HuH-7.5 (cell line): ENCODE measurements around the gene CXCL3.
"Not testable (repeated sequence)": the region's sequence is repeated elsewhere in the genome, so short reads cannot be mapped to it uniquely, and the experiment has no call there.

Experiments used
- DNase-seq: peaks from one replicate; pipeline ENCODE4 v3.0.0; 2011; ENCODE audit warnings: low spot score

CXCL3 gene

DNA sequence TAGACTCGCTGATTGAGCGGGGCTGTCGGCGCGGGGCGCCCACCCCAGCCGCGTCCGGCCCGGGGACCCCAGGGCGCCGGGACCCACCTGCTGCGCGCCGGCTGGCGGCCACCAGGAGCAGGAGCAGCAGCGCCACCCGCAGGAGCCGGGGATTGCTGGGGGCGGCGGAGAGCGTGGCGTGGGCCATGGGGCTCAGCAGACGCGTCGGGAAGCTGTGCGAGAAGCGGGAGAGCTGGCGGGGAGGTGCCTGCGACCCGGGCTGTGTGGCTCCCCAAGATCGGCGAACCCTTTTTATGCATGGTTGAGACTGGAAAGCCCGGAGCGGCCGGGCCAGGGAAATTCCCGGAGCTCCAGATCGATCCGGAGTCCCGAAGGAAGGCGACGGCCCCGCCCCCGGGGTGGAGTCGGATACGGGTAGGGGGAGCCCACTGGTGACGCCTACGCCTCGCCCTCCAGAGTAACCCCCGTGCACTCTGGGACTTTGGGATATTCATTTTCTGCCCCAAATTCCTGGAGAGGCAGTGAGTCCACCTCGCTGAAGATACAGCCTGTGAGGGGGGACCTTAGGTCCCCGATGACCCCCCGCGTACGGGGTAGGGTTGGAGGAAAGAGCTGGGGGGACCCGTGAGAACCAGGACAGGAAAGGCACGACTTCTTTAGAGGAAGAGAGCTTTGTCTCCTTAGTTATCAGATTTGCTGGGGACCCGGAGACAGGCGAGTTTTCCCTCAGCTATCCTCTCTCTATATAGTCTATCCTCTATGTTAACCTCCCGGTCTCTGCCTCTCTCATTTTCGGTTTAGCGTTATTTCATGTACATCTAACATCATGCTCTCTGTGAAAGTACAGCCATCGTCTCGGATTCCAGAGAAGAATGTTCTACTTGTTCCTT, at the start of gene CXCL3:
CXCL3 (minus strand) TSS at position 265 of the 890 bp plus-strand sequence; CDS start at position 187, 78 bp downstream.
- DNase-seq, result peak; percentile 19

DNA sequence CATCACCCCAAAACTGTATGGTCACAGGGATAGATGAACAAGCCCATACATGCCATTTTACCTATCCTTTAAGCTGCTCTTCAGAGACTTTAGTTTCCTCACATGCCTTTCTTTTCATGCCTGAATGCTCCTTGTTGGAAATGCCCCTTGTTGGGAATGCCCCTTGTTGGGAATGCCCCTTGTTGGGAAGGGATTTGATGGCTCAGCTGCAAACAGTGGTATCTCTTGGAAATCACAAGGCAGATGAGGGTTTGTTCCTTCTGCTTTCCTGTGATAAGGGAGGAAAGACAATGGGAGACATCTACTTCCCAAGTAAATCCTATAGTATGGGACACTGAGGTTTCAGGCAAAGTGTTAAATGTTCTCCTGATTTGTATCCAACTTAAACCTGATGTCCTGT, 49.0 kb upstream of the CXCL3 start:
- no peak for DNase-seq

DNA sequence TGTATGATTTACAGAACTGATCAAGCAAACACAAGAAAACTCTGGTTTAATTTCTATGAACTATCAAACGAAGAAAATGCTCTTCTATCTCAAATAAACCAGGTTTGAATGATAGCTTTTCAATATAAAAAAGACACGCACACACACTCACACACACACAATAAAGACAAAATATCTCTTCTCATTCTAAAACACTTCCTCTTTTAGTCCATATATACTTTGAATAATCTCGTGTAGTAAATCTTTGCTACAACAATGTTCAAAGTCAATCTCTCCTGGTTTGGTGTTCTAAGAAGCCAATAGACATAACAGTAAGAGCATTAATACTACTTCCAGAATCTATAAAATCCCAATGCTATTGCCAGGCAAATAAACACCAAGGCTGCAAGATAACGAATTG, 47.2 kb upstream of the CXCL3 start:
- no peak for DNase-seq

DNA sequence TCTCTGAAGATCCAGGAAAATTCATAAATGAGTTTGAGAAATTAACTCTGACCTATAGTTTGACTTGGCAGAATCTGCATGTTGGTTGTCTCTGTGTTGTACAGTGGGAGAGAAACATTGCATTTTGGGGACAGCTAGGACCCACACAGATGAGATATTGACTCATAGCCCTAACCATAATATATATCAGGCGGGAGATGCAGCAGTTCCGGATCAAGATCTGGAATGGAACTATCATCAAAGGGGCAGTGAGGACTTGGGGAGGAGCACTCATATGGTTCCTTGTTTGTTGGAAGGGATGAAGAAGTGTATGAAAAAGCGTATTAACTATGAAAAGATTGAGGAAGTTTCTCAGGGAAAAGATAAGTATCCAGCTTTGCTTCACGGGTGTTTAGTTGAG, 46.5 kb upstream of the CXCL3 start:
- DNase-seq, result no peak

GRCh38 chr4:74083546-74083945, 45.1 kb upstream of the CXCL3 start:
- no peak for DNase-seq

GRCh38 chr4:74081035-74081434, 42.5 kb upstream of the CXCL3 start:
- no peak for DNase-seq

- not testable (repeated sequence) for DNase-seq
Observed at GRCh38 chr4:74080351-74080750, 41.9 kb upstream of the CXCL3 start.

GRCh38 chr4:74079024-74079423, 40.5 kb upstream of the CXCL3 start:
- DNase-seq, result not testable (repeated sequence)

DNA sequence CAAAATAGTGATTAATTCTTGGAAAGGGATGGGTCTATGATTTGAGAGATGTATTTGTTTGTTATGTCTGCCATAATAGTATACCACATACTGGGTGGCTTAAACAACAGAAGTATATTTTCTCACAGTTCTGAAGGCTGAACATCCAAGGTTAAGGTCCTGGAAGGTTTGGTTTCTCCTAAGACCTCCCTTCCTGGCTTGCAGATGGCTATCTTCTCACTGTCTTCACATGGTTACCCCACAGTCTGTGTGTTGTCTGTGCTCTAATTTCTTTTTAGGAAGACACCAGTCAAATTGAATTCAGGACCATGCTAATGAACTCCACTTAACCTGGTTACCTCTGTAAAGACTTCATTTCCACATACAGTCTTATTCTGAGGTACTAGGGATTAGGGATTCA, 34.9 kb upstream of the CXCL3 start:
- no peak for DNase-seq

DNA sequence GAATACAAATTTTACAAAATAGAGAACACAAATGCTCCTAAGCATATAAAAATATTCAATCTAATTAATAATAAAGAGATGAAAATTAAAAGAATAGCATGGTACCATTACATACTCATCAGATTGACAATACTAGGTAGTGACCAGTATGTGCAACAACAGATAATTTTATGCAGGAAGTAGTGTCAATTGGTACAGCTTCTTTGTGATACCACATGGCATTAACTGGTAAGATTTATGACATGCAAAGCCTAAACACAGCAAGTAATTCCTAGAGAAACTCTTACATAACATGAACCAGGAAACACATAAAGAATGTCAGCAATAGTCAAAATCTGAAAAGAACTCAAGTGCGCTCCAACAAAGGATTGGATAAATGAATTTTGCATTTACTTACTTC, 34.2 kb upstream of the CXCL3 start:
- DNase-seq, result no peak

DNA sequence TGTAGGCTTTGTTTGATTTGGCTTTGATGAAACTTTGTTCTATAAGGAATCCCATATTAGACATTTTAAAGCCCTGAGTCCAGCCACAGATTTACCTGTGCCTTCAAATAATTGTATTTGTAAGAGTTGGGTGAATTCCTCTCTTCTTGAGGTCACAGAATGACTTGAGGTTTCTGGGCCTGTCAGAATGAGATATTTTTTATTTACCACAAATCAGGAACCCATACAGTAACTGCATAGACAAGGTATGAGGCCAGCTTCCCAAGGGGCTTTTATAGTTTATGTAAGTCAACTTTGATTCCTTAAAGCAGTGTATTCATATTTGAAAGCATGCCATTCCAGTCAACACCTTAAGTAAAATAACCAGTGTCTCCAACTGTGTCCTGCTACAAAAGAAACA, 29.1 kb upstream of the CXCL3 start:
- no peak for DNase-seq

DNA sequence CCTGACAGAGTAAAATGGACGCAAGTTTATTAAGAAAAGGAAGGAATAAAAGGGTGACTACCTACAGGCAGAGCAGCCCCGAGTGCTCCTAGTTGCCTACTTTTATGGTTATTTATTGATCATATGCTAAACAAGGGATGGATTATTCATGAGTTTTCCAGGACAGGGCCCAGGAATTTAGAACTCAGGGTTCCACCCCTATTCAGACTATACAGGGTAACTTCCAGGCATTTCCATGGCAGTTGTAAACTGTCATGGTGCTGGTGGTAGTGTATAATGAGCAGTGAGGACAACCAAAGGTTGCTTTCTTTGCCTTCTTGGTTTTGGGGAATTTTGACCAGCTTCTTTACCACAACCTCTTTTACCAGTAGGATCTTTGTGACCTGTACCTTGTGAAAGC, 27.7 kb upstream of the CXCL3 start:
- no peak for DNase-seq

DNA sequence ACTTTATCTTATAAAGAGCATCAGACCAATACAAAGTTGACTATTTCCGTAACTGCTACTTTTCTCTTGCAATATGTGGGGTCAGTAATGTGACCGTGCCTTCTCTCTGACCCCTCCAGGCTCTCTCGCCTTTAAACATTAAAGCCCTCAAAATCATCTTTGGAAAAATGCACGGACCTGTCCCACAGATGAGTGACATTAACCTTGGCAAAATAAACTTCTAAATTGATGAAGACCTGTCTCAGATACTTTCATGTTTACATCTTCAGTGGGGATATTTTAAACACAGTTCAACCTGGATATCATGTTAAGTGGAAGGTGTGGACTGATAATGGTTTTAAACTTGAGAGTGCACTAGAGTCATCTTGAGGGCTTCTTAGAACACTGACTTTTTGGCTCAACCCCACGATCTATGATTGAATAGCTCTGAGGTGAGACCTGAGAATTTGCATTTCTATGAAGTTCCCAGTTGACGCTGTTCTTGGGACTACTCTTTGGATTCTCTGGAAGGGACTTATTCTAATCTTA, 26.7 kb upstream of the CXCL3 start:
- DNase-seq, result no peak

- no peak for DNase-seq
Observed at GRCh38 chr4:74063859-74064258, 25.4 kb upstream of the CXCL3 start.

DNA sequence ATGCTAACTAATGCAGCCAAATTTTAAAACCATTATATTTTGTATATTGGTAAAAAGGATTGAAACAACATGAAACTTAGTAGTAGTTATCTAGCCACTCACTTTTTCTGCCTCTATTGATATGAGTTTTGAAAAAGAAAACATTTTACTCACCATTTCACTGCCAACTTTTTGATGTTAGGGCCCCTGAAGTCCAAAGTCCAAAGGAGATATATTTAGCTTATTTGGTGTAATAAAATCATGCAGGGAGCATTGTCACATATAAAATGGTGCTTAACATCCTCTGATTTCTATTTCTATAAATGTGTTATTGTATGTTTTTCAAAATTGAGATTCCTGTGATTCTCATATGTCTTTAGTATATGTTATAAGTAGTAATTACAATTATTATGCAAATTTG, 24.5 kb upstream of the CXCL3 start:
- no peak for DNase-seq

- no peak for DNase-seq
Observed at GRCh38 chr4:74061430-74061829, 22.9 kb upstream of the CXCL3 start.

DNA sequence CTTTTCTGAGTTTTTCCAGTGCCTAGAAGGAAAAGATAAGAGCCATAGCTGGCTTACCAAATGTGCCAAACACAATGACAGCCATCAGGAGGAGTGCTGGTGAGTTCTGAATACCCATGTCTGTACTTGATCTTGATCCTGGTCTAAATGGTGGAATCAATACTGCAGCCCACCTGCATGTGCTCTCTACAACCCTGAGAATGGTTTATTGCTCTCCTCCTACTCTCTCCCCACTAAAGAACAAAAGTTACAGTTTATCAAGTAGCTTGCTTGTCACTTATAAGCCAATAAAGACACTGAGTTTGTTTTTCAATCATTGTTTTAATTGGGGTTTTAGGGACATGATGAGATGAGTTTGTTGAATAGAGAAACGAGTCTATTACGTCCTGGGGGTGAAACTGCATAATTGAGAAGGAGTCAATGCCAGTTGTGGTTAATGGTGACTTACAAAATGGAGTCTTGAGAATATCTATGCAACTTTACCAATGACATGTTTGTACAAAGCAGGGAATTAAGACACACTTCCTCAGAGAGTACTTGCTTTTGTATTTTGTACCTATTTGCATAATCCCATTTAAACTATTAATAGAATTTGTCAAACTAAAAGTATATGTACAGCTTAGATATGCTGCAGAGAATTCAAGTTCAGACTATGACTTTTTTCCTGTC, 20.8 kb upstream of the CXCL3 start:
- no peak for DNase-seq

- DNase-seq, result no peak
Observed at GRCh38 chr4:74058048-74058651, 19.7 kb upstream of the CXCL3 start.

GRCh38 chr4:74057588-74057987, 19.1 kb upstream of the CXCL3 start:
- DNase-seq, result no peak

- DNase-seq, result no peak
Observed at GRCh38 chr4:74056858-74057562, 18.5 kb upstream of the CXCL3 start.

DNA sequence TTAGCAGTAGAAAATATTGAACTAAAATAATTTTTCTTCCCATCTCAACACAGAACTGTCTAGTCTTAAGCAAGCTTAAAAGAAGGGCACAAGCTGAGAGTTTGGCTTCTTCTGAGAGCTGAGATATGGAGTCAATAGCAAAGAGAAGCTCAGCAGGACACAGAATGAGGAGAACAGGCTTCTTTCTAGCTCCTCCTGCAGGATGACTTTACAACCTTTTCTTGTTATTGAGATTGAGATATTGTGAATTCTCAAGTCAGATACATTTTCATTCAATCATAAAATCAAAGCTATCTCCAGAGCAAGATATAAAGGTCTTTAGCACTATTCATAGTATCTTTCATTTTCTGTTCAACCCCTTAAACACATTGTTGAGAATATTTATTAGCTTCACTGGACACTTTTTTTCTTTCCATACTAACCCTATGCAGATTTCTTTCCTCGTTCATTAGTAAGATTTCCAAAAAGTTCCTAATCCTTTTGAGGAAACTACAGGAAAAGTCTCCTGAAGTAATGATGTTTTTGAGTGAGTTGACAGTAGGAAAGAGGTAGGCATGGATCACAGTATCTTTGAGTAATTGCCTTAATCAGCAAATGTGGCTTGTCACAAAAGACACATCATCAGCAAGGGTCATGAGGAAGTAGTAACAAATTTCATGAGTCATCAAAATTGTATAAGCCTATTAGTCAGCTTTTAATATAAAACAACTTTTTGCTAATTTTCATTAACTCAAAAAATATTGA, 17.8 kb upstream of the CXCL3 start:
- no peak for DNase-seq
